H9 (cell line): ENCODE results near the gene E4F1. TPM values are rescaled to one million over a fixed set of nuclear protein-coding genes. Genes with fewer than 3 reads are reported as not detected.

Source experiments
- DNase-seq: peaks from one replicate; pipeline ENCODE4 v3.0.0-alpha.2; 2017
- H2AFZ ChIP-seq: one replicate; pipeline ENCODE4 v1.6.1; 2013; ENCODE audit warnings: mild to moderate bottlenecking, low read length, control low read depth, moderate library complexity
- H2AK5ac ChIP-seq: 2 replicates; pipeline ENCODE4 v1.6.1; 2013; ENCODE audit warnings: low read length, control low read depth, mixed read lengths; ENCODE audit not compliant: insufficient read length
- H2BK120ac ChIP-seq: one replicate; pipeline ENCODE4 v1.6.1; 2013; ENCODE audit warnings: low read depth, mild to moderate bottlenecking, low read length, control low read depth, inconsistent platforms; ENCODE audit not compliant: poor library complexity, severe bottlenecking
- H2BK12ac ChIP-seq: 2 replicates; pipeline ENCODE4 v1.6.1; 2013; ENCODE audit warnings: low read length, control low read depth, mixed read lengths, low read depth; ENCODE audit not compliant: insufficient read length
- H2BK15ac ChIP-seq: 2 replicates; pipeline ENCODE4 v1.6.1; 2013; ENCODE audit warnings: low read depth, low read length, control low read depth
- H2BK20ac ChIP-seq: one replicate; pipeline ENCODE4 v1.6.1; 2013; ENCODE audit warnings: low read depth, mild to moderate bottlenecking, low read length, control low read depth, inconsistent platforms; ENCODE audit not compliant: poor library complexity, severe bottlenecking
- H2BK5ac ChIP-seq: 2 replicates; pipeline ENCODE4 v1.6.1; 2013; ENCODE audit warnings: low read length, control low read depth, mixed read lengths; ENCODE audit not compliant: insufficient read length
- H3K14ac ChIP-seq: 2 replicates; pipeline ENCODE4 v1.6.1; 2013; ENCODE audit warnings: low read length, control low read depth; ENCODE audit not compliant: insufficient read depth
- H3K18ac ChIP-seq: 2 replicates; pipeline ENCODE4 v1.6.1; 2013; ENCODE audit warnings: low read depth, mild to moderate bottlenecking, mixed read lengths, low read length, control low read depth; ENCODE audit not compliant: insufficient read length
- H3K23ac ChIP-seq: 2 replicates; pipeline ENCODE4 v1.6.1; 2013; ENCODE audit warnings: low read length, control low read depth, mixed read lengths, low read depth; ENCODE audit not compliant: insufficient read length
- H3K23me2 ChIP-seq: 2 replicates; pipeline ENCODE4 v1.6.1; 2013; ENCODE audit warnings: low read depth, mild to moderate bottlenecking, mixed read lengths, low read length, control low read depth; ENCODE audit not compliant: insufficient read length, poor library complexity, severe bottlenecking
- H3K27ac ChIP-seq: 2 replicates; pipeline ENCODE4 v1.5.1; 2013; ENCODE audit warnings: low read length, control low read depth, mixed read lengths, low read depth; ENCODE audit not compliant: insufficient read length
- H3K27me3 ChIP-seq: 2 replicates; pipeline ENCODE4 v1.6.1; 2013; ENCODE audit warnings: low read length, control low read depth, inconsistent platforms; ENCODE audit not compliant: insufficient read depth
- H3K4ac ChIP-seq: 2 replicates; pipeline ENCODE4 v1.6.1; 2013; ENCODE audit warnings: low read depth, mild to moderate bottlenecking, control low read depth, inconsistent platforms, low read length, moderate library complexity
- H3K4me1 ChIP-seq: 2 replicates; pipeline ENCODE4 v1.6.1; 2013; ENCODE audit warnings: low read length, control low read depth, inconsistent platforms; ENCODE audit not compliant: insufficient read depth
- H3K4me2 ChIP-seq: 2 replicates; pipeline ENCODE4 v1.6.1; 2013; ENCODE audit warnings: low read length, control low read depth, mixed read lengths; ENCODE audit not compliant: insufficient read length, insufficient read depth
- H3K56ac ChIP-seq: 2 replicates; pipeline ENCODE4 v1.6.1; 2013; ENCODE audit warnings: low read depth, mild to moderate bottlenecking, mixed read lengths, low read length, control low read depth; ENCODE audit not compliant: insufficient read length
- H3K79me1 ChIP-seq: 2 replicates; pipeline ENCODE4 v1.6.1; 2013; ENCODE audit warnings: low read depth, mild to moderate bottlenecking, moderate library complexity, low read length, control low read depth, inconsistent platforms; ENCODE audit not compliant: insufficient read depth, poor library complexity, severe bottlenecking
- H3K79me2 ChIP-seq: 2 replicates; pipeline ENCODE4 v1.6.1; 2013; ENCODE audit warnings: low read length, control low read depth, inconsistent platforms; ENCODE audit not compliant: insufficient read depth
- H3K9ac ChIP-seq: 2 replicates; pipeline ENCODE4 v1.6.1; 2013; ENCODE audit warnings: low read length, control low read depth, mixed read lengths; ENCODE audit not compliant: insufficient read length; ENCODE audit errors: extremely low read depth
- H3K9me3 ChIP-seq: one replicate; pipeline ENCODE4 v1.6.1; 2013; ENCODE audit warnings: low read depth, low read length, inconsistent platforms; ENCODE audit not compliant: control insufficient read depth
- H3T11ph ChIP-seq: one replicate; pipeline ENCODE4 v1.6.1; 2013; ENCODE audit warnings: mild to moderate bottlenecking, low read length, control low read depth, inconsistent platforms
- H4K20me1 ChIP-seq: one replicate; pipeline ENCODE4 v1.6.1; 2013; ENCODE audit not compliant: control insufficient read depth, insufficient read length, insufficient read depth
- H4K5ac ChIP-seq: 2 replicates; pipeline ENCODE4 v1.6.1; 2013; ENCODE audit warnings: low read depth, mild to moderate bottlenecking, mixed read lengths, low read length, control low read depth; ENCODE audit not compliant: insufficient read length
- H4K8ac ChIP-seq: replicated peaks from 2 replicates; pipeline ENCODE4 v1.6.1; 2013; ENCODE audit warnings: low read length, control low read depth, mixed read lengths, low read depth; ENCODE audit not compliant: insufficient read length
- H4K91ac ChIP-seq: 2 replicates; pipeline ENCODE4 v1.6.1; 2013; ENCODE audit warnings: low read depth, mild to moderate bottlenecking, moderate library complexity, mixed read lengths, low read length, control low read depth; ENCODE audit not compliant: insufficient read length
- H3K27ac Mint-ChIP-seq, 3 experiments: 2 replicates in 2 of 3; 3 replicates in 1 of 3; pipeline ENCODE4 v1.8.0; 2020 to 2021; ENCODE audit warnings: mixed read lengths in 3 of 3, mild to moderate bottlenecking in 1 of 3, moderate library complexity in 1 of 3
- H3K27me3 Mint-ChIP-seq: 2 replicates; pipeline ENCODE4 v1.8.0; 2021; ENCODE audit warnings: low read depth, mild to moderate bottlenecking, moderate library complexity, mixed read lengths
- H3K36me3 Mint-ChIP-seq, 3 experiments: 2 replicates in 2 of 3; 3 replicates in 1 of 3; pipeline ENCODE4 v1.8.0; 2020 to 2021; ENCODE audit warnings: low read depth in 3 of 3, mixed read lengths in 3 of 3; ENCODE audit not compliant: insufficient read depth in 1 of 3
- H3K4me1 Mint-ChIP-seq, 2 experiments: 2 replicates each; pipeline ENCODE4 v1.8.0; 2020; ENCODE audit warnings: mixed read lengths in 2 of 2
- H3K4me3 Mint-ChIP-seq, 2 experiments: 2 replicates in 1 of 2; 3 replicates in 1 of 2; pipeline ENCODE4 v1.8.0; 2020 to 2021; ENCODE audit warnings: mild to moderate bottlenecking in 2 of 2, mixed read lengths in 2 of 2, moderate library complexity in 1 of 2
- H3K9me3 Mint-ChIP-seq, 2 experiments: 2 replicates in 1 of 2; 3 replicates in 1 of 2; pipeline ENCODE4 v1.8.0; 2020; ENCODE audit warnings: mild to moderate bottlenecking in 2 of 2, mixed read lengths in 2 of 2, moderate library complexity in 1 of 2
- WGBS: extraction: QIAGEN DNeasy Blood & Tissue Kit; methylation state at CpG from one replicate; pipeline ENCODE4 v1.1.7; 2013; ENCODE audit warnings: missing lambda C conversion rate, low lambda C conversion rate, mixed read lengths; ENCODE audit not compliant: insufficient read length; ENCODE audit errors: extremely low coverage; 5-methylcytosine and 5-hydroxymethylcytosine counted together
- total RNA-seq: library from RNA; stranded (reverse); gene quantifications from 2 replicates; pipeline ENCODE4 v1.2.1, GENCODE V29; 2021
- TF ChIP-seq, protein P1 (sequence below): fragments of 200-600 bp; sonication (generic); conservative IDR thresholded peaks from 3 replicates; pipeline ENCODE4 v1.8.0; 2021; ENCODE audit warnings: antibody characterized with exemption, mild to moderate bottlenecking

Gene E4F1
- total RNA-seq, 1 experiment from 2014 or later, result 35.9 TPM

DNA sequence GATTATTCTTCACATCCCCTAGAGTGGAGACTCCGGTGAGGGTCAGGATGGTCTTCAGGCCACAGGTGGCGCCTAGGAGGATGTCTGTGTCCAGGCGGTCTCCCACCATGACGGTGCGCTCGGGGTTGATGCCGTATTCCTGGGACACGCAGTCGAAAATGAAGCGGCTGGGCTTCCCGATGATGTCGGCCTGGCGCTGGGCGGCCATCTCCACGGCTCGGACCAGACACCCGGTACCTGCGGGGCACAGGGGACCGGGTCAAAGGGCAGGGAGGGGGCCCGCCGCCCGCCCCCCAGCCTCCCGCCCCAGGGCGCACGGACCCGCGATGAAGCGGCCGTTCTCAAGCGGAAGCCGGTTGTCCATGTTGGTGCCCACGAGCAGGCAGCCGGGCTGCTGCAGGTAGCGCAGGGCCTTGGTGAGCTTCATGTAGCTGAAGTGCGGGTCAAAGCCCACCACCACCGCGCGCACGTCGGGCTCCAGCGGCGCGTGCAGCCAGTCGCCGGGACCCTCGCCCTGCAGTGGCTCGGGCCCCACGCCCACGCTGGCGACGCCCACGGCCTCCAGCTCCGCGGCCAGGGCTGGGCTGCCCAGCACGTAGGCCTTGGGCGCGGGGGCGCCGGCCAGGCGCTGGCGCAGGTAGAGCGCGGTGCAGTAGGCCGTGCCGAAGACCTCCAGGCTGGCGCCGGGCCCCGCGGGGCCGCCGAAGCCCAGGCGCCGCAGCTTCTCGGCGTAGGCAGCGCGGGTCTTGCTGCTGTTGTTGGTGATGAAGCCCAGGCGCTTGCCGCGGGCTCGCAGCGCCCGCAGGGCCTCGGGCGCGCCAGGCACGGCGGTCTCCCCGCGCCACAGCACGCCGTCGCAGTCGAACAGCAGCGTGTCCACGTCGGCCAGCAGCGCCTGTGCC is 9.3 kb upstream of the E4F1 start:
- Histone ChIP-seq H2AFZ (no peak overlapping the region), H3K18ac (no peak overlapping the region), H3K4me2 (peak overlapping the region; percentile 75), H3K4ac (no peak overlapping the region), H3K79me2 (peaks cover 6% of the 10 kb centered on the region; the same call in 1 of the 2 replicates), H3K9ac (peak overlapping the region; percentile 83), H3K23me2 (peaks cover 8% of the 10 kb centered on the region), H2AK5ac (no peak overlapping the region), H3K4me1 (no peaks in the 10 kb centered on the region), H4K91ac (no peak overlapping the region), H4K20me1 (no peaks in the 10 kb centered on the region), H4K8ac (no peak overlapping the region), H3K27ac (no peak overlapping the region), H2BK12ac (no peak overlapping the region), H3K79me1 (peaks cover 6% of the 10 kb centered on the region), H3T11ph (no peak overlapping the region), H4K5ac (no peak overlapping the region), H3K14ac (0 out of 2 replicates have a peak overlapping the region, but pooled peaks have one; percentile 79), H3K23ac (no peak overlapping the region), H2BK120ac (no peak overlapping the region), H2BK20ac (no peak overlapping the region), H3K56ac (no peak overlapping the region), H3K9me3 (no peaks in the 10 kb centered on the region), H2BK5ac (no peak overlapping the region), H2BK15ac (no peak overlapping the region), H3K27me3 (no peaks in the 10 kb centered on the region)
- H3K9me3 Mint-ChIP-seq, result no peaks in the 10 kb centered on the region
- DNase-seq, result no peak
- H3K4me1 Mint-ChIP-seq, result peaks cover 13 to 18% of the 10 kb centered on the region in 2 experiments
- peaks cover 9 to 25% (median 19%) of the 10 kb centered on the region in 3 experiments; a peak in 6 of 7 replicates for H3K36me3 Mint-ChIP-seq
- H3K27me3 Mint-ChIP-seq, result no peaks in the 10 kb centered on the region
- WGBS, result no CpG with 5 or more reads among the region's 98 CpGs
- peak overlapping the region; percentile 77 to 86 for H3K4me3 Mint-ChIP-seq
- TF ChIP-seq, protein P1, sequence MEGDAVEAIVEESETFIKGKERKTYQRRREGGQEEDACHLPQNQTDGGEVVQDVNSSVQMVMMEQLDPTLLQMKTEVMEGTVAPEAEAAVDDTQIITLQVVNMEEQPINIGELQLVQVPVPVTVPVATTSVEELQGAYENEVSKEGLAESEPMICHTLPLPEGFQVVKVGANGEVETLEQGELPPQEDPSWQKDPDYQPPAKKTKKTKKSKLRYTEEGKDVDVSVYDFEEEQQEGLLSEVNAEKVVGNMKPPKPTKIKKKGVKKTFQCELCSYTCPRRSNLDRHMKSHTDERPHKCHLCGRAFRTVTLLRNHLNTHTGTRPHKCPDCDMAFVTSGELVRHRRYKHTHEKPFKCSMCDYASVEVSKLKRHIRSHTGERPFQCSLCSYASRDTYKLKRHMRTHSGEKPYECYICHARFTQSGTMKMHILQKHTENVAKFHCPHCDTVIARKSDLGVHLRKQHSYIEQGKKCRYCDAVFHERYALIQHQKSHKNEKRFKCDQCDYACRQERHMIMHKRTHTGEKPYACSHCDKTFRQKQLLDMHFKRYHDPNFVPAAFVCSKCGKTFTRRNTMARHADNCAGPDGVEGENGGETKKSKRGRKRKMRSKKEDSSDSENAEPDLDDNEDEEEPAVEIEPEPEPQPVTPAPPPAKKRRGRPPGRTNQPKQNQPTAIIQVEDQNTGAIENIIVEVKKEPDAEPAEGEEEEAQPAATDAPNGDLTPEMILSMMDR, result 0 out of 3 replicates have a peak, but pooled peaks have one; percentile 9
- 0 out of 7 replicates have a peak overlapping the region, but pooled peaks of 2 of the 3 experiments have one; percentile 13 to 31 for H3K27ac Mint-ChIP-seq
